HCT116 (cell line): ENCODE measurements around the gene CFDP1. TPM values are rescaled to one million over a fixed set of nuclear protein-coding genes. Genes with fewer than 3 reads are reported as not detected.

Experiments
- ATAC-seq: fragments of 200-7000 bp; cut with Tn5 transposase; 2 replicates; pipeline ENCODE4 v1.9.1; 2020; ENCODE audit warnings: mild to moderate bottlenecking, moderate library complexity
- BruUV-seq: library from RNA; stranded (reverse); fragments of 400-500 nt; replicated peaks from 2 replicates; lab custom pipeline; 2021; lab: Mats Ljungman, UMichigan
- CTCF ChIA-PET: fragments of 300-600 bp; sonication (Branson Sonifier 250); formaldehyde crosslinking; loops from one replicate; lab custom pipeline; 2021; ENCODE audit warnings: antibody characterized with exemption; lab: Charles Lee
- POLR2A ChIA-PET: fragments of 300-600, 350-600 bp; sonication (Branson Sonifier 250); formaldehyde crosslinking; loops from one replicate; lab custom pipeline; 2021; ENCODE audit warnings: antibody characterized with exemption; lab: Charles Lee
- RAD21 ChIA-PET, 2 experiments: fragments of 300-600 bp; sonication (Branson Sonifier 250); formaldehyde crosslinking; loops; one replicate each; lab custom pipeline; 2023; ENCODE audit warnings: low total read pairs in 2 of 2; ENCODE audit not compliant: uncharacterized antibody in 2 of 2, unreplicated experiment in 2 of 2, low non-redundant PET in 1 of 2; lab: Charles Lee
- DNase-seq: peaks from one replicate; pipeline ENCODE4 v3.0.0-alpha.2; 2010; ENCODE audit warnings: low read depth, low spot score
- H2AFZ ChIP-seq: fragments of 200-600 bp; shearing (Covaris generic), sonication (generic); 2 replicates; pipeline ENCODE4 v1.6.1; 2017; ENCODE audit warnings: low read depth, mixed run types, mixed read lengths, antibody characterized with exemption, low read length; ENCODE audit not compliant: poor library complexity, severe bottlenecking
- H3K27ac ChIP-seq: 2 replicates; pipeline ENCODE4 v1.5.1; 2012; ENCODE audit warnings: low read depth, low read length
- H3K27me3 ChIP-seq: fragments of 200-600 bp; sonication (generic); 2 replicates; pipeline ENCODE4 v1.6.1; 2016; ENCODE audit warnings: mixed run types, low read length, mixed read lengths; ENCODE audit not compliant: insufficient read depth
- H3K36me3 ChIP-seq, 2 experiments: fragments of 200-500 bp in 1 of 2; fragments of 200-600 bp in 1 of 2; sonication (Bioruptor generic) in 1 of 2; sonication (generic) in 1 of 2; 2 replicates each; pipeline versions ENCODE4 v1.5.1 to v1.6.1; 2014 to 2016; ENCODE audit warnings: low read length in 2 of 2, inconsistent platforms in 1 of 2, mixed read lengths in 1 of 2, mixed run types in 1 of 2; ENCODE audit not compliant: insufficient read depth in 2 of 2, control insufficient read depth in 1 of 2
- H3K4me1 ChIP-seq, 2 experiments: fragments of 200-600 bp in 1 of 2; sonication (generic) in 1 of 2; 2 replicates each; pipeline versions ENCODE4 v1.5.1 to v1.6.1; 2012 to 2017; ENCODE audit warnings: low read length in 2 of 2, inconsistent platforms in 1 of 2, mild to moderate bottlenecking in 1 of 2, mixed read lengths in 1 of 2, mixed run types in 1 of 2, moderate library complexity in 1 of 2; ENCODE audit not compliant: insufficient read depth in 2 of 2, control insufficient read depth in 1 of 2
- H3K4me2 ChIP-seq: fragments of 200-600 bp; sonication (generic); 2 replicates; pipeline ENCODE4 v1.6.1; 2017; ENCODE audit warnings: mixed run types, low read length, mixed read lengths
- H3K4me3 ChIP-seq, 2 experiments: fragments of 200-600 bp in 1 of 2; sonication (generic) in 1 of 2; replicated peaks in 1 of 2; 2 replicates each; pipeline ENCODE4 v1.5.1; 2011 to 2016; ENCODE audit warnings: low read length in 2 of 2, control low read depth in 1 of 2, low read depth in 1 of 2, mild to moderate bottlenecking in 1 of 2, mixed read lengths in 1 of 2, mixed run types in 1 of 2
- H3K79me2 ChIP-seq: fragments of 200-600 bp; sonication (generic); 2 replicates; pipeline ENCODE4 v1.6.1; 2017; ENCODE audit warnings: mild to moderate bottlenecking, mixed run types, low read length, moderate library complexity, mixed read lengths; ENCODE audit not compliant: insufficient read depth
- H3K9ac ChIP-seq: fragments of 200-600 bp; sonication (generic); 2 replicates; pipeline ENCODE4 v1.6.1; 2016; ENCODE audit warnings: low read length, mixed read lengths
- H3K9me2 ChIP-seq: fragments of 200-600 bp; sonication (generic), shearing (Covaris generic); 2 replicates; pipeline ENCODE4 v1.6.1; 2017; ENCODE audit warnings: mixed run types, mild to moderate bottlenecking, moderate library complexity; ENCODE audit not compliant: insufficient read depth
- H3K9me3 ChIP-seq, 2 experiments: fragments of 200-500 bp in 1 of 2; fragments of 200-600 bp in 1 of 2; sonication (Bioruptor generic) in 1 of 2; sonication (generic) in 1 of 2; 2 replicates each; pipeline ENCODE4 v1.6.1; 2014 to 2017; ENCODE audit warnings: low read length in 2 of 2, mixed read lengths in 2 of 2, inconsistent platforms in 1 of 2, low read depth in 1 of 2, mild to moderate bottlenecking in 1 of 2, mixed run types in 1 of 2, moderate library complexity in 1 of 2; ENCODE audit not compliant: control insufficient read depth in 1 of 2, insufficient read depth in 1 of 2
- H4K20me1 ChIP-seq: fragments of 200-600 bp; sonication (generic), shearing (Covaris generic); 2 replicates; pipeline ENCODE4 v1.6.1; 2017; ENCODE audit warnings: mixed run types, mild to moderate bottlenecking, moderate library complexity; ENCODE audit not compliant: insufficient read depth
- CBX3 ChIP-seq: IDR thresholded peaks from 2 replicates; pipeline ENCODE4 v1.6.1; 2012; ENCODE audit warnings: low read depth
- EZH2 ChIP-seq: fragments of 200-600 bp; sonication (generic); IDR thresholded peaks from 2 replicates; pipeline ENCODE4 v1.6.1; 2017; ENCODE audit warnings: antibody characterized with exemption, mixed run types
- EZH2phosphoT487 ChIP-seq: fragments of 200-600 bp; IDR thresholded peaks from 2 replicates; pipeline ENCODE4 v1.6.1; 2018; ENCODE audit warnings: antibody characterized with exemption, borderline replicate concordance
- FOSL1 ChIP-seq: IDR thresholded peaks from 2 replicates; pipeline ENCODE4 v1.6.1; 2012; ENCODE audit warnings: low read depth
- JUND ChIP-seq: IDR thresholded peaks from 2 replicates; pipeline ENCODE4 v1.6.1; 2012
- MAX ChIP-seq: IDR thresholded peaks from 2 replicates; pipeline ENCODE4 v1.6.1; 2012
- POLR2AphosphoS5 ChIP-seq: IDR thresholded peaks from 2 replicates; pipeline ENCODE4 v1.6.1; 2011; ENCODE audit warnings: mild to moderate bottlenecking, low read depth, low read length, moderate library complexity
- SP1 ChIP-seq: IDR thresholded peaks from 2 replicates; pipeline ENCODE4 v1.6.1; 2012; ENCODE audit warnings: low read depth
- intact Hi-C: fragments of 100-400 bp; cut with micrococcal nuclease; formaldehyde crosslinking; loops from 2 replicates; pipeline ENCODE4 v1.10.0; 2022
- total RNA-seq: library from RNA; stranded (reverse); gene quantifications from one replicate; pipeline ENCODE4 v1.2.1, GENCODE V29; 2021; ENCODE audit not compliant: unreplicated experiment
- TF ChIP-seq, protein P1 (sequence below): IDR thresholded peaks from 2 replicates; pipeline ENCODE4 v1.6.1; 2012

CFDP1 gene
- total RNA-seq, 1 experiment from 2014 or later = 45.3 TPM

GRCh38 chr16:75292691-75293090 lies 140.6 kb downstream of the CFDP1 start:
- H3K4me3 ChIP-seq = no peak overlapping the region
- ChIA-PET CTCF (interaction anchor here (1.5 kb wide), 1 partner anchor 9 kb away, joined by 3 read pairs; no protein-coding TSS in a partner anchor), RAD21 (no interaction called here)
- H3K4me1 ChIP-seq = peaks cover 4 to 35% of the 10 kb centered on the region in 2 experiments; a peak in 3 of 4 replicates
- H4K20me1 ChIP-seq = no peaks in the 10 kb centered on the region
- TF ChIP-seq EZH2phosphoT487 = no peak
- TF ChIP-seq POLR2AphosphoS5 = no peak
- TF ChIP-seq, all 23 proteins: peak for 0
- H3K9me2 ChIP-seq = no peaks in the 10 kb centered on the region
- ATAC-seq (no peak), DNase-seq (no peak)
- intact Hi-C loops = no loop called here
- H3K9ac ChIP-seq = no peak overlapping the region
- no peaks in the 10 kb centered on the region for H3K27me3 ChIP-seq
- H3K4me2 ChIP-seq = no peak overlapping the region
- H3K27ac ChIP-seq = no peak overlapping the region
- peaks cover 0 to 4% of the 10 kb centered on the region in 2 experiments; a peak in 2 of 4 replicates for H3K36me3 ChIP-seq
- H2AFZ ChIP-seq = no peak overlapping the region
- H3K79me2 ChIP-seq = no peaks in the 10 kb centered on the region
- no TSS peak for BruUV-seq
- no peaks in the 10 kb centered on the region for H3K9me3 ChIP-seq
- POLR2A ChIA-PET = interaction anchor here (1.2 kb wide), 1 partner anchor 13 kb away, joined by 5 read pairs; no protein-coding TSS in a partner anchor

DNA sequence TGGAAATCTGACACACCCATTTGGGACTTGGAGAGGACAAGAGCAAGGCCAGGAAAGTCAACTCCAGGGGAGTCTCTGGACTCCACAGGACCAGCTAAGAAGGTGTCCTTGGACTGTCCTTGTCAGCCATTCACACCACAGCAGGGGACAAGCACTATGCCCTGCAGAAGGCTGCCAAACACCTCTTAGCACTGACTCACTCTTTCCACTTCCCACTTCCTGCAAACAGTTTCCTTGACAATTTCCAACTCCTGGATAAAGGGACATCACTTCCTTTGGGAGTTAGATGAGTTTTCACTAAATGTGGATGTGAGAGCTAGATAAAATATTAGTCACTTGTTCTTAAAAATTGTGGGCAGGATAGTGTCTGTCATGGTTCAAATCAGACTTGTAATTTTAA lies 144.1 kb downstream of the CFDP1 start:
- peaks cover 0 to 4% of the 10 kb centered on the region in 2 experiments; a peak in 2 of 4 replicates for H3K36me3 ChIP-seq
- TF ChIP-seq FOSL1 (peak; percentile 79), MAX (no peak), SP1 (peak; percentile 60; the same call in 1 of the 2 replicates), CBX3 (peak; percentile 35; the same call in 1 of the 2 replicates), EZH2 (no peak), JUND (peak; percentile 81)
- TF ChIP-seq, protein P1, sequence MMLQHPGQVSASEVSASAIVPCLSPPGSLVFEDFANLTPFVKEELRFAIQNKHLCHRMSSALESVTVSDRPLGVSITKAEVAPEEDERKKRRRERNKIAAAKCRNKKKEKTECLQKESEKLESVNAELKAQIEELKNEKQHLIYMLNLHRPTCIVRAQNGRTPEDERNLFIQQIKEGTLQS = 0 out of 2 replicates have a peak, but pooled peaks have one; percentile 23
- H3K9me3 ChIP-seq = no peaks in the 10 kb centered on the region
- H3K4me1 ChIP-seq = peaks cover 4 to 38% of the 10 kb centered on the region in 2 experiments; a peak in 3 of 4 replicates
- intact Hi-C loops = no loop called here
- no peaks in the 10 kb centered on the region for H3K79me2 ChIP-seq
- ATAC-seq (peak; percentile 60), DNase-seq (peak; percentile 51)
- H3K9me2 ChIP-seq = no peaks in the 10 kb centered on the region
- H3K4me3 ChIP-seq = no peak overlapping the region
- ChIA-PET CTCF (interaction anchor here (1.5 kb wide), 1 partner anchor 10 kb away, joined by 3 read pairs; no protein-coding TSS in a partner anchor), POLR2A (no interaction called here), RAD21 (no interaction called here)
- 0 out of 2 replicates have a peak overlapping the region, but pooled peaks have one; percentile 3 for H3K27ac ChIP-seq
- no peaks in the 10 kb centered on the region for H4K20me1 ChIP-seq
- no peaks in the 10 kb centered on the region for H3K27me3 ChIP-seq
- no TSS peak for BruUV-seq
- no peak overlapping the region for H2AFZ ChIP-seq
- peak overlapping the region; percentile 51 for H3K4me2 ChIP-seq
- H3K9ac ChIP-seq = peak overlapping the region; percentile 26; the same call in 1 of the 2 replicates
